ENCODE results near the gene LHX4.

The LHX4 gene

DNA sequence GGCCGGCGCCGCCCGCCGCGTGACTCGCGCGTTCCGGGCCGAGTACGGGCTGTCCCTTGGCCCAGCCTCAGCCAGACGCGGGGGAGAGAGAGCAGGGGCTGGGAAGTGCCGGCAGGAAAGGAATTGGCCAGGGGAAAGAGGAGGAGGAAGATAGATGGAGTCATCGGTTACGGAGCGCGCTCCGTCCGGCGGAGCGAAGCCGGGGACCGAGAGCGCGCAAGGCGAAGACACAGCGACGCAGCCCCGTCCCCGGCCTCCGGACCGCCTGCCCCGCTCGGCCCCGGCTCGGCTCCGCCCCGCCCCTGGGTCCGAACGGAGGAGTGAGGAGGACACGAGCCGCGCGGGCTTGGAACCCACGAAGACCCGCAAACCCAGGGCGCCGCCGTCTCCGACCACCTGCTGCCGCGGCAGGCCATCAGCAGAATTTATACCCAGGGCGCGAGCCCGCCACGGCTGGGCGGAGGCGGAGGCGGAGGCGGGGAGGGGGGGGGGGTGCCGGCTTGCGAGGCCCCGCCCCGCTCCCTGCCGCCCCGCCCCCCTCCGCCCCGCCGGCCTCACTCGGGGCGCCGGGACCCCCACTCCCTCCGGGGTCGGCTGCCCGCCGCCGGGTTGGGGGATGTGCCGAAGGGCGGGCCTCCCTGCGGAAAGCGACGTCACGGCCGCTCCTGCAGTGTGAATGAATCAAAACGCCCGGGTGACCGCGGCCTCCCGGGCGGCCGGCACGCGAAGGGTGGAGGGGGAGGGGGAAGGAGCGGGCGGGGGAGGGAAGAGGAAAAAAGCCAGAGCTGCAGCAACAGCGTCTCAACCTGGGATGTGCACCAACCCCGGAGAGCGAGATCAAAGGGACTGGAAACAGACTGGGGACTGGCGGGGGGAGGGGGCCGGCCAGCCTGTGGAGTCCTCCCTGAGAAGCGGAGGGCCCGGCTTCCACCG, at the start of gene LHX4:
TSS of gene LHX4 (plus strand) at position 782 of the 933 bp plus-strand sequence. CDS start 266 bp downstream, outside the sequence.
- in situ Hi-C loops (cut with HindIII; ENCODE audit: low sequenced_read_pairs) = no loop called here

- in situ Hi-C loops (cut with HindIII; ENCODE audit: low sequenced_read_pairs) = loop anchor here (25.0 kb wide), 1 partner anchor 319 kb away; no protein-coding TSS in a partner anchor
Measured at GRCh38 chr1:180181048-180181447, 49.0 kb upstream of the LHX4 start.

- in situ Hi-C loops (cut with HindIII; ENCODE audit: low sequenced_read_pairs) = loop anchor here (25.0 kb wide), 1 partner anchor 320 kb away; no protein-coding TSS in a partner anchor
Measured at GRCh38 chr1:180181996-180182642, 47.9 kb upstream of the LHX4 start.

DNA sequence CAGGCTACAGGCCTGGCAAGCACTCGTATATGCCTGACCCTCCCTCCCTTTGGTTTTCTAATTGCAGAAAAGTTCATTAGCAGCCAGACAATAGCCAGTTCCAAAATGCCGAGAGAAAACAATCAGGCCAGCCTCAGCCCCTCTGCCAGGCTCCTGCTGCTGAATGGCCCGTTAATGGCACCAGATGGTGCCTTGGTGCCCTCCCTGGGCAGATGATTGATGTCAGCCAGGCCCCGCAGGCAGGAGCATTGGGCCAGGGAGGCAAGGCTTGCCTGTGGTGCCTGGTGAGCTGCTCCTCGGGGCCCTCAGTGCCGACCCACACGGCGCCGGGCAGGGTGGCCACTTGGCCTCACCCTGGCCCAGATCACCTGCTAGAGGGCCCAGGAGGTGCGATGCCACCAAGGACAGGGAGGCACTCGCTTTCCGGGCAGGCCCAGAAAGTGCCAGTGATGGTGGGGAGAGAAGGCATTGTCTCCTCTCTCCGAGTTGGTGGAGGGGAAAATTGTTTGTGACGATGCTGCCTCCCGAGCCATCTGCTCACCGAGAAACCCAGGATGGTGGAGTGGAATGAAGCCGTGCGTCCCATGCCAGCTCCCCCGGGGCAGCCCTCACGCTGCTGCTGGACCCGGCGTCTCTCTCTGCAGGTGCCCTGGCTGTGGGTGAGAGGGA, 47.3 kb upstream of the LHX4 start:
- in situ Hi-C loops (cut with HindIII; ENCODE audit: low sequenced_read_pairs) = loop anchor here (25.0 kb wide), 1 partner anchor 320 kb away; no protein-coding TSS in a partner anchor

- in situ Hi-C loops (cut with HindIII; ENCODE audit: low sequenced_read_pairs) = loop anchor here (25.0 kb wide), 1 partner anchor 321 kb away; no protein-coding TSS in a partner anchor
Measured at GRCh38 chr1:180183426-180183825, 46.6 kb upstream of the LHX4 start.

GRCh38 chr1:180184041-180184440, 46.0 kb upstream of the LHX4 start:
- in situ Hi-C loops (cut with HindIII; ENCODE audit: low sequenced_read_pairs) = loop anchor here (25.0 kb wide), 1 partner anchor 322 kb away; no protein-coding TSS in a partner anchor

GRCh38 chr1:180185281-180185680, 44.8 kb upstream of the LHX4 start:
- in situ Hi-C loops (cut with HindIII; ENCODE audit: low sequenced_read_pairs) = loop anchor here (25.0 kb wide), 1 partner anchor 323 kb away; no protein-coding TSS in a partner anchor

DNA sequence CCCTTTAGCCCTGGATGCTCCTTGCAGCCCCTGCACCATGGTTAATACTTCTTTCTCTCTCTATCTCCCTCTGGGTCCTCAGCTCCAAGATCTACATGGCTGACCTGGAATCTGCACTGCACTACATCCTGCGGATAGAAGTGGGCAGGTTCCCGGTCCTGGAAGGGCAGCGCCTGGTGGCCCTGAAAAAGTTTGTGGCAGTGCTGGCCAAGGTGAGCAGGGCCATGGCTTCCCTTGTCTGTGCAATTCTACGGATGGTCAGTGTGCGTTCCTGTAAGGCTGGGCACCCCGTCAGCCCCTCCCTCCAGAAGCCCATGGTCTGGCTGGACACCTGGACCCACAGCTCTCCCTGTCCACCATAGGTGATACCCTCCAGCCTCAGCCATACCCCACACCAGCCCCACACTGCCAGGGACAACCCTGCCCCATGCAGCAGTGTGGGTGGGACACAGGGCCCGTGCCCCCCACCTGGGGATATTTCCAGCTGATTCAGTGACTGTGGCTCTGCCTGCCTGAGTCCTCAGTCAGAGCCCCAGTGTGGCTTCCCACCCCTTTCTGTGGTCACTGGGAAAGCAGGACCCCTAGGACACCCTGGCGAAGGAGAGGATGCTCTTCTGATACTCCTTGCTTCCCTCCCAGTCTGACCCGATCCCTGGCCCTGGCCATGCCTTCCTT, 44.0 kb upstream of the LHX4 start:
- in situ Hi-C loops (cut with HindIII; ENCODE audit: low sequenced_read_pairs) = loop anchor here (25.0 kb wide), 1 partner anchor 324 kb away; no protein-coding TSS in a partner anchor

DNA sequence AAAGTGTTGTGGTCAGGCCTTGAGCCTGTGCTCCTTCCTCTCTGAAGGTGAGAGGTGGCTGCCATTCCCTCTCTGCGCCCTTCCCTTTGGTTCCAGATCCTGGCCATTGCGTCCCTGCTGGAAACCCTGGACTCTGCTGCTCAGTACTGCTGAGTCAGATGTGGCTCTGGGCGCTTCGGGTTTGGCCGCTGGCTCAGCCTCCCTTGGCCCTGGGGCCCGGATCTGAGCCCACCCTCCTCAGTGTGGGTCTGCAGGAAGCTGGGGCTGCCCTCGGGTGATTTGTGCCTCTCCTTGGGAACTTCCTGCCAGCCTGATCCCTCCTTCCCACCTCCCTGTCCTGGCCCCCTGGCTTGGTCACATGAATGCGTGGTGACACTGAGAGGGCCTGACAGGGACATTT, 43.2 kb upstream of the LHX4 start:
- in situ Hi-C loops (cut with HindIII; ENCODE audit: low sequenced_read_pairs) = loop anchor here (25.0 kb wide), 1 partner anchor 325 kb away; no protein-coding TSS in a partner anchor

DNA sequence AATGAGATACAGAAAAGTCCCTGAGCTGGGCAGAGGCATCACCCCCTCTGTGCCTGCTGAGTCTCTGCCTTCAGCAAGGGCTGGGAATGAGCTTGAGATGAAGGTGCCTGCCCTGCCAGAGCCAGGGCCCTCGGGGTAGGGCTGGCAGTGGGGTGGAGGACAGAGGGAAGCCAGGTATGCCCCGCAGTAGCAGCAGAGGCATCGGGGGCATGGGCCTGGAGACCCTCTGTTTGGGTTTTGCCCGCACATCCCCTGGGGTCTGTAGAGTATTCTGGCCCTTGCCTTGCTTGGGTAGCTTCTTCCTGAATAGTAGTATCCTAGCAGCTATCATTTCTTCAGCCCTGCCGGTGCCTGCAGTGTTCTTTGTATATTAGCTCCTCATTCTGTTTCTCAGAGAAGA, 42.4 kb upstream of the LHX4 start:
- in situ Hi-C loops (cut with HindIII; ENCODE audit: low sequenced_read_pairs) = loop anchor here (25.0 kb wide), 1 partner anchor 325 kb away; no protein-coding TSS in a partner anchor

- in situ Hi-C loops (cut with HindIII; ENCODE audit: low sequenced_read_pairs) = loop anchor here (25.0 kb wide), 1 partner anchor 326 kb away; no protein-coding TSS in a partner anchor
Measured at GRCh38 chr1:180188091-180188506, 42.0 kb upstream of the LHX4 start.

- in situ Hi-C loops (cut with HindIII; ENCODE audit: low sequenced_read_pairs) = loop anchor here (25.0 kb wide), 1 partner anchor 326 kb away; no protein-coding TSS in a partner anchor
Measured at GRCh38 chr1:180188684-180189175, 41.3 kb upstream of the LHX4 start.

DNA sequence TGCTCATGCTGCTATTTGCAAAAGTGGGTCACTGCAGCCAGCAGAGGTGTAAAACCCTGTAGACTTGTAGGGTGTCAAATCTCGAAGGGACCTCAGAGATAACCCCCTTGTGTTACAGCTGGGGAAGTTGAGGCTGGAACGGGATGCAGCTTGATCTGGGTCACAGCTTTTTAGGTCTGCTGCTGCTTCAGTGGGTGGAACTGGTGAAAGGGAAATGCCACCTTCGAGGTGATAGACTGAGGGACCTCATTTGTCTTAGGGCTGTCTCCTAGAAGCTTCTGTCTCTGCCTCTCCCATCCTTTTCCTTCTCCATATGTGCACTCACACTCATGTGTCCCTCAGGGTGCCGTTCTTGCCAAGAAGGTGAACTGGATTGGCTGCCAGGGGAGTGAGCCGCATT, 40.0 kb upstream of the LHX4 start:
- in situ Hi-C loops (cut with HindIII; ENCODE audit: low sequenced_read_pairs) = loop anchor here (25.0 kb wide), 1 partner anchor 328 kb away; no protein-coding TSS in a partner anchor

GRCh38 chr1:180192172-180192571, 37.9 kb upstream of the LHX4 start:
- in situ Hi-C loops (cut with HindIII; ENCODE audit: low sequenced_read_pairs) = loop anchor here (25.0 kb wide), 1 partner anchor 330 kb away; no protein-coding TSS in a partner anchor

GRCh38 chr1:180193141-180194047, 36.7 kb upstream of the LHX4 start:
- in situ Hi-C loops (cut with HindIII; ENCODE audit: low sequenced_read_pairs) = loop anchor here (25.0 kb wide), 1 partner anchor 331 kb away; no protein-coding TSS in a partner anchor

GRCh38 chr1:180194048-180194425, 36.0 kb upstream of the LHX4 start:
- in situ Hi-C loops (cut with HindIII; ENCODE audit: low sequenced_read_pairs) = loop anchor here (25.0 kb wide), 1 partner anchor 332 kb away; no protein-coding TSS in a partner anchor

DNA sequence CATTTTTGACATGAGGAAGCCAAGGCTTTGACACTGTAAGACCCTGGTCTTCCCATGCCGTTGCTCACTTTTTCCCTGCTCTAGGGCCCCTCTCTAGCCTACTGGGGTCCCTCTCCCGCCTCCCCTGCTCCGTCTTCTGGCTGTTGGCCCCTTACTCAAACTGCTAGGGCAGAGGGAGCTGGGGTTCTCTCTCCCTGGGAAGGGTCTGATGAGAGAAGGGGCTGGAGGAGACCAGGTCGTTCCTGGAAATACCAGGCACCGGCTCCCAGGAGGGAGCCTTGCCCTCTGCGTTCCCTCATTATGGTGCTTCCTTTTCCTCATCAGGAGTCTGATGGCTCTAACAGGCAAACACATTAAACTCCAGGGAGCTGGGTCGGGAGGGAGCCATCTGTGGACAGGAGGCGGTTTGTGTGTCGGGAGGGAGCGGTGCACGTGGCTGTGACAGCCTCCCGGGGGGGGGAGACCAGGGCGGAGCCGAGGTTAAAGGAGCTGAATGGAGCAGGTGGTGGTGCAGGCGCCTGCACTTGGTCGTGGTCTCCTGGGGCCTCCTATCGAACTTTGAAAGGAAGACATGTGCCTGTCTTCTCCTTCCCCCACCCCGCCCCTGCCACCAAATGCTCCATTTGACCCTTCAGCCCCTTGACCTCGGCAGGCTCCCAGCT, 35.4 kb upstream of the LHX4 start:
- in situ Hi-C loops (cut with HindIII; ENCODE audit: low sequenced_read_pairs) = loop anchor here (25.0 kb wide), 1 partner anchor 332 kb away; no protein-coding TSS in a partner anchor

- in situ Hi-C loops (cut with HindIII; ENCODE audit: low sequenced_read_pairs) = loop anchor here (25.0 kb wide), 1 partner anchor 333 kb away; no protein-coding TSS in a partner anchor
Measured at GRCh38 chr1:180195401-180195800, 34.7 kb upstream of the LHX4 start.
